Measurements from ENCODE around the gene SLC26A5. TPM values are rescaled to one million over a fixed set of nuclear protein-coding genes. Genes with fewer than 3 reads are reported as not detected.
"Not testable (repeated sequence)": the region's sequence is repeated elsewhere in the genome, so short reads cannot be mapped to it uniquely, and the experiment has no call there.

SLC26A5 gene
- not detected in 2 replicates for total RNA-seq (2014; rRNA removed; shearing (Covaris generic))
- total RNA-seq (2022) = not detected in 2 replicates
- percentile 7 among the genes with signal in this experiment for Bru-seq, nascent RNA
- percentile 2 among the genes with signal in this experiment for BruChase-seq, experiment 1, labeled RNA remaining after a 6-hour chase
- BruChase-seq, experiment 2, labeled RNA remaining after a 2-hour chase = percentile 2 among the genes with signal in this experiment
- long read RNA-seq, partial matches to known transcripts = 0 of 8 reads
- long read RNA-seq, other reads (novel, unspliced or antisense) = 8 of 8 reads

- Histone ChIP-seq H3K4me1 (ENCODE audit: insufficient read depth, low read length, poor library complexity, severe bottlenecking) (no peaks in the 10 kb centered on the region), H3K36me3 (ENCODE audit: insufficient read depth, low read length) (no peaks in the 10 kb centered on the region), H3K4me2 (ENCODE audit: low read length) (no peak within 1 kb of the TSS), H4K20me1 (ENCODE audit: insufficient read depth, low read length) (no peaks in the 10 kb centered on the region), H3K9me2 (ENCODE audit: insufficient read depth, low read length) (no peaks in the 10 kb centered on the region), H3K79me2 (ENCODE audit: insufficient read depth, low read depth, low read length) (no peaks in the 10 kb centered on the region), H3K4me3 (ENCODE audit: low read depth, low read length, poor library complexity, severe bottlenecking) (no peak within 1 kb of the TSS), H2AFZ (ENCODE audit: low read length) (no peak within 1 kb of the TSS), H3K9me3 (ENCODE audit: low read length) (no peaks in the 10 kb centered on the region), H3K27ac (ENCODE audit: low read depth, low read length, poor library complexity, severe bottlenecking) (no peak within 1 kb of the TSS)
- no peak for TF ChIP-seq EZH2phosphoT487 (IDR thresholded peaks at IDR 0.05; ENCODE audit: borderline replicate concordance, low read depth, low read length)
- TF ChIP-seq CTCF (conservative IDR thresholded peaks at IDR 0.05; ENCODE audit: low read length) = no peak
- POLR2A ChIA-PET = no interaction called here
- no TSS peak for BruUV-seq (replicated peaks)
- intact Hi-C loops (cut with micrococcal nuclease; ENCODE audit: unreplicated experiment) = no loop called here
- no peak for DNase-seq (ENCODE audit: low spot score)
- CTCF ChIA-PET (ENCODE audit: unreplicated experiment) = no interaction called here
These were observed at the start of gene SLC26A5 for GRCh38 chr7:103446049-103446520. Gene SLC26A5 (minus strand): TSS chr7:103446207. CDS start chr7:103421514, 24,693 bp downstream.

DNA sequence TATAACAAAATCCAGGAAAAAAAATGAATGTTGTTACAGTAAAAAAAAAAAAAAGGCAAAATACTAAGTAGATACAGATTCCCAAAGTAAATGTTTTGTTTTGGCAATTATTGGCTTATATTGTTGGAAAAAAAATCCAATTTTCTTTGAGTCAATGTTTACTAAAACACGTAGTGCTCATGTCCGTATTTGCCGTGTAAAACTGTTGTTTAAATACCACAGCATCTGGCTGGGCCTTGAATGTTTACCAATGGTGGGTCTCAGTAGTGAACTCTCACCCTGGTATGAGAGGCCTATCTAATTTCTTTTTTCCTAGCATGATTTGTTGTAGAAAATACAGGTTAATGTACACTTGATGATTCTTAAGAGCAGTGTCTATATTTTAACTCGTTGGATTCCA, 41.4 kb upstream of the SLC26A5 start:
- CTCF ChIA-PET (ENCODE audit: unreplicated experiment) = no interaction called here
- TF ChIP-seq CTCF (conservative IDR thresholded peaks at IDR 0.05; ENCODE audit: low read length) (no peak), EZH2phosphoT487 (IDR thresholded peaks at IDR 0.05; ENCODE audit: borderline replicate concordance, low read depth, low read length) (no peak)
- Histone ChIP-seq H3K36me3 (ENCODE audit: insufficient read depth, low read length) (no peaks in the 10 kb centered on the region), H2AFZ (ENCODE audit: low read length) (no peak overlapping the region), H3K4me1 (ENCODE audit: insufficient read depth, low read length, poor library complexity, severe bottlenecking) (no peaks in the 10 kb centered on the region), H3K9me3 (ENCODE audit: low read length) (no peaks in the 10 kb centered on the region), H3K79me2 (ENCODE audit: insufficient read depth, low read depth, low read length) (no peaks in the 10 kb centered on the region), H3K4me3 (ENCODE audit: low read depth, low read length, poor library complexity, severe bottlenecking) (no peak overlapping the region), H4K20me1 (ENCODE audit: insufficient read depth, low read length) (no peaks in the 10 kb centered on the region), H3K9me2 (ENCODE audit: insufficient read depth, low read length) (no peaks in the 10 kb centered on the region), H3K4me2 (ENCODE audit: low read length) (no peak overlapping the region), H3K27ac (ENCODE audit: low read depth, low read length, poor library complexity, severe bottlenecking) (no peak overlapping the region)
- intact Hi-C loops (cut with micrococcal nuclease; ENCODE audit: unreplicated experiment) = no loop called here
- no peak for DNase-seq (ENCODE audit: low spot score)
- POLR2A ChIA-PET = no interaction called here
- no TSS peak for BruUV-seq (replicated peaks)

DNA sequence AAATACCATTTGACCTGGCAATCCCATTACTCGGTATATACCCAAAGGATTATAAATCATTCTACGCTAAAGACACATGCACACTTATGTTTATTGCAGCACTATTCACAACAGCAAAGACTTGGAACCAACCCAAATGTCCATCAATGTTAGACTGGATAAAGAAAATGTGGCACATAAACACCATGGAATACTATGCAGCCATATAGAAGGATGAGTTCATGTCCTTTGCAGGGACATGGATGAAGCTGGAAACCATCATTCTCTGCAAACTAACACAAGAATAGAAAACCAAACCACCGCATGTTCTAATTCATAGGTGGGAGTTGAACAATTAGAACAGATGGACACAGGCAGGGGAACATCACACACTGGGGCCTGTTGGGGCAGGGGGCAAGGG, 40.9 kb upstream of the SLC26A5 start:
- H3K27ac ChIP-seq (ENCODE audit: low read depth, low read length, poor library complexity, severe bottlenecking) = not testable (repeated sequence)

More for the DNA sequence above, 40.9 kb upstream of the SLC26A5 start:
- H2AFZ ChIP-seq (ENCODE audit: low read length); H3K4me1 ChIP-seq (ENCODE audit: insufficient read depth, low read length, poor library complexity, severe bottlenecking); intact Hi-C loops (cut with micrococcal nuclease; ENCODE audit: unreplicated experiment); H3K79me2 ChIP-seq (ENCODE audit: insufficient read depth, low read depth, low read length); DNase-seq (ENCODE audit: low spot score); BruUV-seq (replicated peaks); H4K20me1 ChIP-seq (ENCODE audit: insufficient read depth, low read length); H3K9me3 ChIP-seq (ENCODE audit: low read length); H3K36me3 ChIP-seq (ENCODE audit: insufficient read depth, low read length); H3K4me3 ChIP-seq (ENCODE audit: low read depth, low read length, poor library complexity, severe bottlenecking); CTCF ChIA-PET (ENCODE audit: unreplicated experiment); H3K4me2 ChIP-seq (ENCODE audit: low read length); POLR2A ChIA-PET; H3K9me2 ChIP-seq (ENCODE audit: insufficient read depth, low read length): not testable (repeated sequence)

Measured in OCI-LY7 (cell line).